Putamen (tissue), 1 donor: Measurements from ENCODE around the gene AK4.
"Not testable (repeated sequence)": the region's sequence is repeated elsewhere in the genome, so short reads cannot be mapped to it uniquely, and the experiment has no call there.

ENCODE experiments used
- DNase-seq: peaks from one replicate; pipeline ENCODE4 v3.0.0-alpha.2; 2016; ENCODE audit warnings: low spot score

Gene AK4

GRCh38 chr1:65148178-65148547 lies at the start of gene AK4:
AK4 (plus strand) TSS chr1:65148203; CDS start chr1:65148408, 205 bp downstream.
- DNase-seq, result not testable (repeated sequence)

- DNase-seq, result no peak
These were observed 44.2 kb upstream of the AK4 start for GRCh38 chr1:65103807-65104206.

GRCh38 chr1:65104854-65105534 lies 43.0 kb upstream of the AK4 start:
- DNase-seq, result no peak

GRCh38 chr1:65105596-65105995 lies 42.4 kb upstream of the AK4 start:
- DNase-seq, result no peak

- no peak for DNase-seq
These were observed 39.9 kb upstream of the AK4 start for GRCh38 chr1:65108025-65108642.

- no peak for DNase-seq
These were observed 38.5 kb upstream of the AK4 start for GRCh38 chr1:65109487-65109886.

GRCh38 chr1:65112811-65113210 lies 35.2 kb upstream of the AK4 start:
- DNase-seq, result no peak

- no peak for DNase-seq
These were observed 34.7 kb upstream of the AK4 start for GRCh38 chr1:65113298-65113697.

- peak; percentile 7 for DNase-seq
These were observed 33.7 kb upstream of the AK4 start for GRCh38 chr1:65114322-65114721.

- DNase-seq, result no peak
These were observed 28.1 kb upstream of the AK4 start for GRCh38 chr1:65119951-65120350.

- not testable (repeated sequence) for DNase-seq
These were observed 18.9 kb upstream of the AK4 start for GRCh38 chr1:65129104-65129503.

GRCh38 chr1:65138524-65138923 lies 9.5 kb upstream of the AK4 start:
- no peak for DNase-seq

GRCh38 chr1:65139793-65140192 lies 8.2 kb upstream of the AK4 start:
- not testable (repeated sequence) for DNase-seq

GRCh38 chr1:65141394-65141793 lies 6.6 kb upstream of the AK4 start:
- DNase-seq, result no peak

GRCh38 chr1:65141918-65142317 lies 6.1 kb upstream of the AK4 start:
- DNase-seq, result no peak

GRCh38 chr1:65143112-65143658 lies 4.8 kb upstream of the AK4 start:
- DNase-seq, result not testable (repeated sequence)

- DNase-seq, result no peak
These were observed 1.0 kb upstream of the AK4 start for GRCh38 chr1:65146908-65147423.

GRCh38 chr1:65147424-65148177 lies 402 bp upstream of the AK4 start:
- no peak for DNase-seq

GRCh38 chr1:65148548-65149350 lies 746 bp downstream of the AK4 start:
- no peak for DNase-seq

- no peak for DNase-seq
These were observed 1.5 kb downstream of the AK4 start for GRCh38 chr1:65149351-65150107.

GRCh38 chr1:65150108-65150463 lies 2.1 kb downstream of the AK4 start:
- no peak for DNase-seq
